Choroid plexus epithelial cell (primary cell): ENCODE measurements around the gene MEF2B.

ENCODE experiments used
- DNase-seq: peaks from one replicate; pipeline ENCODE4 v3.0.0-alpha.2; 2010; ENCODE audit warnings: low read depth
- H3K4me3 ChIP-seq: 2 replicates; pipeline ENCODE4 v1.5.1; 2011; ENCODE audit warnings: low read depth, mild to moderate bottlenecking, control low read depth, low read length, moderate library complexity
- CTCF ChIP-seq: conservative IDR thresholded peaks from 2 replicates; pipeline ENCODE4 v1.5.1; 2011; ENCODE audit warnings: low read depth, mild to moderate bottlenecking, control low read depth, inconsistent platforms, low read length, moderate library complexity

MEF2B gene

GRCh38 chr19:19192910-19193423 lies 22.9 kb upstream of the MEF2B start:
- DNase-seq: no peak
- no peak for TF ChIP-seq CTCF
- peak overlapping the region; percentile 83 for H3K4me3 ChIP-seq

- peak; percentile 99 for DNase-seq
- no peak for TF ChIP-seq CTCF
- peak within 1 kb of the TSS; percentile 99 for H3K4me3 ChIP-seq
Measured at GRCh38 chr19:19192078-19192882, 22.2 kb upstream of the MEF2B start, which contains the start of the genes BORCS8 and RFXANK. BORCS8 (minus strand) TSS chr19:19192152; CDS start chr19:19192117, 35 bp downstream. RFXANK (plus strand) TSS chr19:19192258; CDS start chr19:19193947, 1,689 bp downstream.

- H3K4me3 ChIP-seq: peak overlapping the region; percentile 99
- DNase-seq: no peak
Measured at GRCh38 chr19:19191768-19192077, 21.7 kb upstream of the MEF2B start.

GRCh38 chr19:19186742-19187141 lies 16.7 kb upstream of the MEF2B start:
- TF ChIP-seq CTCF: no peak
- DNase-seq: no peak
- H3K4me3 ChIP-seq: no peak overlapping the region

More at GRCh38 chr19:19191768-19192077, 21.7 kb upstream of the MEF2B start:
- no peak for TF ChIP-seq CTCF

- DNase-seq: peak; percentile 67
- peak; percentile 80 for TF ChIP-seq CTCF
Measured at GRCh38 chr19:19185853-19186740, 16.0 kb upstream of the MEF2B start.

GRCh38 chr19:19181488-19181998 lies 11.5 kb upstream of the MEF2B start:
- no peak for TF ChIP-seq CTCF
- no peak for DNase-seq
- H3K4me3 ChIP-seq: no peak overlapping the region

More at GRCh38 chr19:19185853-19186740, 16.0 kb upstream of the MEF2B start:
- no peak overlapping the region for H3K4me3 ChIP-seq
